Fibroblast of the aortic adventitia (primary cell): ENCODE data around the gene VPS8. TPM values are rescaled to one million over a fixed set of nuclear protein-coding genes. Genes with fewer than 3 reads are reported as not detected.

Source experiments
- DNase-seq: peaks from one replicate; pipeline ENCODE4 v3.0.0-alpha.2; 2010; ENCODE audit warnings: low read depth
- H3K4me3 ChIP-seq: 2 replicates; pipeline ENCODE4 v1.5.1; 2011; ENCODE audit warnings: low read depth, mild to moderate bottlenecking, control low read depth, low read length, moderate library complexity
- total RNA-seq: library from RNA; depleted of rRNA; stranded (reverse); fragments of >200 nt; gene quantifications from 2 replicates; pipeline ENCODE4 v1.2.3, GENCODE V29; 2012; ENCODE audit warnings: low replicate concordance
- TF ChIP-seq, protein P1 (sequence below): IDR thresholded peaks from 2 replicates; pipeline ENCODE4 v1.5.1; 2011; ENCODE audit warnings: mild to moderate bottlenecking, low read length, control low read depth, inconsistent platforms; ENCODE audit not compliant: insufficient read depth

Gene VPS8
- total RNA-seq, 1 donor: 56.6 TPM

DNA sequence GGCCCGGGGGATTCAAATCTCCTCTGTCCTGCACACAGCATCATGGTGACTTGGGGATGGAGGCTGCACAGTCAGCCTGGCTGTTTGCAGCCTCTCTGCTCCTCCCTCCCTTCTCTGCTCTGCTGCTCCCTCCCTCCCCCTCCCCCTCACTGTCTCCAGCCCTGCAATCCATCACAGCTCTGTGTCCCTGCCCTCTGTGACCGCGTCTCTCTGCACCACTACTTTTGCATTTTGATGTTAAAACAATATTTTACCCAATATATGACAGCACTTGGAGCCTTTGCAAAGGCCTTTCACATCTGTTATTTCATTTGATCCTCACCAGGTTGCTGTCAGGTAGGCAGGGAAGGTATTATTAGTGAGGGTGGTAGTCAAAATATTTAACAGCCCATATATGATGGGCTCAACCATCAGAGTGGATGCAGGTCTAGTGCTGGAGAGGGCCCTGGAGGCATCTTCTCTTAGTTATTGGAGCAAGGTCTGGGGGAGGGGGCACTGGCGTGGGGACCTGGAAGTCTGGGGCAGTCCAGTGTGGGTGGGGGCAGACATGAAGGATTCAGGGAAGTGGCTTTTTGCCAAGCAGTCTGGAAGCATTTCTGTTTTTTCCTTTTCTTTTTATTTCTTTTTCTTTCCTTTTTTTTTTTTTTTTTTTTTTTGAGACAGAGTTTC is 16.3 kb upstream of the VPS8 start:
- DNase-seq: no peak
- TF ChIP-seq, protein P1, sequence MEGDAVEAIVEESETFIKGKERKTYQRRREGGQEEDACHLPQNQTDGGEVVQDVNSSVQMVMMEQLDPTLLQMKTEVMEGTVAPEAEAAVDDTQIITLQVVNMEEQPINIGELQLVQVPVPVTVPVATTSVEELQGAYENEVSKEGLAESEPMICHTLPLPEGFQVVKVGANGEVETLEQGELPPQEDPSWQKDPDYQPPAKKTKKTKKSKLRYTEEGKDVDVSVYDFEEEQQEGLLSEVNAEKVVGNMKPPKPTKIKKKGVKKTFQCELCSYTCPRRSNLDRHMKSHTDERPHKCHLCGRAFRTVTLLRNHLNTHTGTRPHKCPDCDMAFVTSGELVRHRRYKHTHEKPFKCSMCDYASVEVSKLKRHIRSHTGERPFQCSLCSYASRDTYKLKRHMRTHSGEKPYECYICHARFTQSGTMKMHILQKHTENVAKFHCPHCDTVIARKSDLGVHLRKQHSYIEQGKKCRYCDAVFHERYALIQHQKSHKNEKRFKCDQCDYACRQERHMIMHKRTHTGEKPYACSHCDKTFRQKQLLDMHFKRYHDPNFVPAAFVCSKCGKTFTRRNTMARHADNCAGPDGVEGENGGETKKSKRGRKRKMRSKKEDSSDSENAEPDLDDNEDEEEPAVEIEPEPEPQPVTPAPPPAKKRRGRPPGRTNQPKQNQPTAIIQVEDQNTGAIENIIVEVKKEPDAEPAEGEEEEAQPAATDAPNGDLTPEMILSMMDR: no peak
- no peak overlapping the region for H3K4me3 ChIP-seq

DNA sequence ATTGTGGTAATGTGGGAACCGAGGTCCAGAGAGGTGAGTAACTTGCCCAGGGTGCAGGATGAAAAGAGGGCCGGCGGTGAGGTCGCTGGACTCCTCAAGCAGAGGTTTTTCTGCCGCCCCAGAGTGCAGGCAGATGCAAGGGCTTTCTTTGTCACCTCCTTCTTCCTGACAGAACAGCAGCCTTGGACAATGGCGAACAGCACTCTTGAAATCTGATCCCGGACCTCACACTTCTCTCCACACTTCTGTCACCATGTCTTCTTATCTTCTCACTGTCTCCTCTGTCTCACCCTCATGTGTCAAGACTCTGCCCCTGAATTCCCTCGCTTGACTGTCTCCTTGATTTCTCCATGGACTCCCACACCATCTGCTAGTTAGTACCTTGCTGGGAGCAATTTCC is 15.4 kb upstream of the VPS8 start:
- TF ChIP-seq, protein P1: no peak
- no peak for DNase-seq
- H3K4me3 ChIP-seq: no peak overlapping the region

DNA sequence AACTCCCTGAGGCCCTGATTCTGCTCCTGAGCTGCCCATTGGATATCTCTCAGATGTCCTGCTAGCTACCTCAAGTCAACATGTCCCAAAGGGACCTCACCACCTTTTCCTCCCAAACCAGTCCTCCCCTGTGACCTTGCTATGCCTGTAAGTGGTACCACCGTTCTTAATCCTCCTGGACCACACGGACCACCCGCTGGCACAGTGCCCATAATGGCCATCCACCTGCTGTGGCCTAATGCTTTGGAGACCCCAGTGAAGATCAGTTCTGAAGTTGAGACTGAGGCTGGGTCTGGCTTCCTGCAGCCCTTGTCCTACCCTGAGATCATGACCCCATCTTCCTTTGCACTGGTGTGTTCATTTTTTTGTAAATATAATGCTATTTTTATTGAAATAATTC is 15.0 kb upstream of the VPS8 start:
- TF ChIP-seq, protein P1: no peak
- H3K4me3 ChIP-seq: no peak overlapping the region
- DNase-seq: no peak

DNA sequence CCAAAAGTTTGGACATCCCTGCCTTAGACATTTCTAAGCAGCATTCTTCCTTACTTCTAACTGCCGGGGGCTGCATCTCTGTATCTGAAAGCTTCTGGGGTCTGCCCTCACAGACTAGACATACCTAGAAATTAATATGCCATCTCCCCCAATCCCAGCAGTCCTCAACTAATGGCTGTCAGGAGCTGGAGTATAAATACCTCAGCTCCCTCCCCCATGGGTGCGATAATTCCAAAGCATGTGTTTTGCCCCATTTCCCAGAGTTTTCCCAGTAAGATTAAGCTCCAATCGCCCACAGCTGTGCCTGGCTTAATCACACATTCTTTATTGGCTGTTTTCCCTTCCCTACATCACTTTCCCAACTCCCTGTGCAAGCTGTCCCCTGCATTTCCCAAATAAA is 13.8 kb upstream of the VPS8 start:
- TF ChIP-seq, protein P1: no peak
- DNase-seq: no peak
- no peak overlapping the region for H3K4me3 ChIP-seq

DNA sequence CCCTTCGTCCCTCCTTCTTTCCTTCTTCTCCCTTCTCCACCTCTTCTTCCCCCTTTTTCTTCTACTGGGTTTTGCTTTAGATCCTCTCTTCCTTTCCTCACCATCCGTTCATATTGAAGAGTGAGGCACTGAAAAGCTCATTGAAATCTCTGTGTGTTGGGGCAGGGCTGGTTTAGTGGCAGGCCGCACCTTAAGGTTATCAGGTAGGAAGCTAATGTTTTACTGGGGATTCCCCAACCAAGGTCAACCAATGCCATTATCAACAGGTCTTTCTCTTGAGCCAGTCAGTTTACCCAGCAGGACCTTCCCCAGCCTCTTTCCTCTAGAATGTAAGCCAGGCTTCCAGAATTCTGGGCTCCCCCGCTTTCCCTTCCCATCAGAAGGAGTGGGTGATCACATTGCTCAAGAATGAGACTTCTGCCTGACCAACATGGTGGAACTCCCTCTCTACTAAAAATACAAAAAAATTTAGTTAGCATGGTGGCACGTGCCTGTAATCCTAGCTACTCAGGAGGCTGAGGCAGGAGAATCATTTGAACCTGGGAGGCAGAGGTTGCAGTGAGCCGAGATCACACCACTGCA is 11.5 kb upstream of the VPS8 start:
- TF ChIP-seq, protein P1: no peak
- DNase-seq: no peak
- no peak overlapping the region for H3K4me3 ChIP-seq

DNA sequence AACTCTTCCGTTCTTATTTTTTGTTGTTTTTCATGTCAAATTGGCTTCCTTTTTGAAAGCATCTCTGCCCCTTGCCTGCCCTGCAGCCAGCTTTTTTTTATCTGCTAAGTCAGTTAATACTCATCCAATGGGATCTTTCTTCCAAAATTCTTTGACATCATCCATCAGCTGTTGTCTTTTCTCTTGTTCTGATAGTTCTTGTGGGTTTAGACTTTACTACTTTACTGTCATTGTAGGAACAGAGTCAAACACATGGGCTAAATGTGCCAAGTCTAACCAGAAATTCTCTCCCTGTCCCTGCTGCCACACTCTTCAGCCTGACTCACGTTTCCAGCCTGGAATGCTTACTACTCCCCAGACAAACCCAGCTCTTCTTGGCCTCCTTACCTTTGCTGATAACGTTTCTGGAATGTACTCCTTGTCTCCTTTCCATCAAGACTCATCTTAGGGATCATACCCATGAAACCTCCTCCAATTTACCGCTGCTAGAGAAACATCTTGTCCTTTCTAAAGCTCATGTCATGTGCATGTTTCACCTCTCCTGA is 10.7 kb upstream of the VPS8 start:
- TF ChIP-seq, protein P1: no peak
- DNase-seq: no peak
- H3K4me3 ChIP-seq: no peak overlapping the region

DNA sequence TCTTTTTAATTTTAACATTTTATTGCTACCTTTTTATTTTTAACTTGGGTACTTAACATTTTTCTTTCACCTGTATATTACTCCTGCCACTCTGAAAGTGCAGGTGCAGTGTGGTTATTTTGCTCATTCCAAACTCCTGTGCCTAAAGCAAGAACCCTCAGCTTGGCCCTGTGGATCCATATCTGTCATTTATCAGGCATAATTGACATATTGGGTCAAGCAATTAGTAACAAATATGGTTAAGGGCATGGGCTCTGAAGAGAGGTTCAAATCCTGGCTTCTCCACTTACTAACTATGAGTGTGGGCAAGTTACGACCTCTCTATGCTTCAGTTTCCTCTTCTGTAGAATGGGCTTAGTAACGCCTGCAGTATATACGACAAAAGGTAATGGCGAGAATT is 9.8 kb upstream of the VPS8 start:
- DNase-seq: no peak
- TF ChIP-seq, protein P1: no peak
- no peak overlapping the region for H3K4me3 ChIP-seq
